ENCODE data around the gene WFDC11. TPM values are rescaled to one million over a fixed set of nuclear protein-coding genes. Genes with fewer than 3 reads are reported as not detected.
"Not testable (repeated sequence)": the region's sequence is repeated elsewhere in the genome, so short reads cannot be mapped to it uniquely, and the experiment has no call there.

WFDC11 gene
- total RNA-seq, 1 experiment from 2014 or later: not detected

GRCh38 chr20:45695496-45695895, 25.5 kb upstream of the WFDC11 start:
- H3K27me3 ChIP-seq (ENCODE audit: insufficient read depth, low read length): no peaks in the 10 kb centered on the region
- TF ChIP-seq TCF7L2 (IDR thresholded peaks at IDR 0.05; ENCODE audit: borderline replicate concordance, extremely low read depth, insufficient read depth, insufficient read length): no peak
- TF ChIP-seq ATF3 (IDR thresholded peaks at IDR 0.05): no peak
- no peak for TF ChIP-seq SRF (IDR thresholded peaks at IDR 0.05; ENCODE audit: low read depth)
- no peak overlapping the region for H3K4me2 ChIP-seq (ENCODE audit: low read length)
- no peaks in the 10 kb centered on the region for H3K9me2 ChIP-seq (ENCODE audit: insufficient read depth)
- no peaks in the 10 kb centered on the region for H3K36me3 ChIP-seq (ENCODE audit: control insufficient read depth in 1 of 2, insufficient read depth in 2 of 2, low read length in 2 of 2)
- intact Hi-C loops (cut with micrococcal nuclease): no loop called here
- ChIA-PET CTCF (interaction anchor here (1.1 kb wide), 1 partner anchor 106 kb away, joined by 3 read pairs; no protein-coding TSS in a partner anchor), POLR2A (no interaction called here), RAD21 (ENCODE audit: low non-redundant PET in 1 of 2, low total read pairs in 2 of 2, uncharacterized antibody in 2 of 2, unreplicated experiment in 2 of 2) (no interaction called here)
- ATAC-seq (no peak), DNase-seq (ENCODE audit: low read depth, low spot score) (no peak)
- BruUV-seq (replicated peaks): no TSS peak
- H4K20me1 ChIP-seq (ENCODE audit: insufficient read depth): no peaks in the 10 kb centered on the region
- no peaks in the 10 kb centered on the region for H3K9me3 ChIP-seq (ENCODE audit: control insufficient read depth in 1 of 2, insufficient read depth in 1 of 2, low read depth in 1 of 2, low read length in 2 of 2)
- H3K27ac ChIP-seq (ENCODE audit: low read depth, low read length): no peak overlapping the region
- H2AFZ ChIP-seq (ENCODE audit: low read depth, low read length, poor library complexity, severe bottlenecking): no peak overlapping the region
- H3K4me3 ChIP-seq (replicated peaks in 1 of 2; ENCODE audit: low read depth in 1 of 2, low read length in 2 of 2): no peak overlapping the region
- no peaks in the 10 kb centered on the region for H3K79me2 ChIP-seq (ENCODE audit: insufficient read depth, low read length)
- no peaks in the 10 kb centered on the region for H3K4me1 ChIP-seq (ENCODE audit: control insufficient read depth in 1 of 2, insufficient read depth in 2 of 2, low read length in 2 of 2)
- H3K9ac ChIP-seq (ENCODE audit: low read length): no peak overlapping the region

- H3K4me1 ChIP-seq (ENCODE audit: control insufficient read depth in 1 of 2, insufficient read depth in 2 of 2, low read length in 2 of 2); H4K20me1 ChIP-seq (ENCODE audit: insufficient read depth); DNase-seq (ENCODE audit: low read depth, low spot score); H3K9me2 ChIP-seq (ENCODE audit: insufficient read depth); H2AFZ ChIP-seq (ENCODE audit: low read depth, low read length, poor library complexity, severe bottlenecking); BruUV-seq (replicated peaks); H3K27ac ChIP-seq (ENCODE audit: low read depth, low read length); RAD21 ChIA-PET (ENCODE audit: low non-redundant PET in 1 of 2, low total read pairs in 2 of 2, uncharacterized antibody in 2 of 2, unreplicated experiment in 2 of 2); H3K4me3 ChIP-seq (replicated peaks in 1 of 2; ENCODE audit: low read depth in 1 of 2, low read length in 2 of 2); H3K9me3 ChIP-seq (ENCODE audit: control insufficient read depth in 1 of 2, insufficient read depth in 1 of 2, low read depth in 1 of 2, low read length in 2 of 2); H3K79me2 ChIP-seq (ENCODE audit: insufficient read depth, low read length); intact Hi-C loops (cut with micrococcal nuclease); CTCF ChIA-PET; H3K27me3 ChIP-seq (ENCODE audit: insufficient read depth, low read length); ATAC-seq; H3K9ac ChIP-seq (ENCODE audit: low read length); POLR2A ChIA-PET; H3K4me2 ChIP-seq (ENCODE audit: low read length); H3K36me3 ChIP-seq (ENCODE audit: control insufficient read depth in 1 of 2, insufficient read depth in 2 of 2, low read length in 2 of 2): not testable (repeated sequence)
These were observed 23.3 kb upstream of the WFDC11 start for GRCh38 chr20:45693346-45693745.

Measured in HCT116 (cell line).